Stimulated activated naive CD8-positive, alpha-beta T cell treated with anti-CD3 and anti-CD28 coated beads, Interleukin-15, Interleukin-2, amounts not matched to agents 100 ng/mL and 50 ng/mL, for 24 hours (primary cell): ENCODE results near the gene SRGN.
A peak's percentile ranks its signal among the peaks of the same experiment; 100 is the strongest.

ENCODE experiments used
- H3K27ac Mint-ChIP-seq: one replicate; pipeline ENCODE4 v1.8.0; 2021; ENCODE audit warnings: mild to moderate bottlenecking, mixed read lengths
- H3K27me3 Mint-ChIP-seq: one replicate; pipeline ENCODE4 v1.8.0; 2021; ENCODE audit warnings: mixed read lengths
- H3K36me3 Mint-ChIP-seq: one replicate; pipeline ENCODE4 v1.8.0; 2021; ENCODE audit warnings: low read depth, mixed read lengths
- H3K4me1 Mint-ChIP-seq: one replicate; pipeline ENCODE4 v1.8.0; 2021; ENCODE audit warnings: low read depth, mixed read lengths
- H3K4me3 Mint-ChIP-seq: one replicate; pipeline ENCODE4 v1.8.0; 2021; ENCODE audit warnings: mild to moderate bottlenecking, mixed read lengths
- H3K9me3 Mint-ChIP-seq: one replicate; pipeline ENCODE4 v1.8.0; 2021; ENCODE audit warnings: mixed read lengths

The SRGN gene

DNA sequence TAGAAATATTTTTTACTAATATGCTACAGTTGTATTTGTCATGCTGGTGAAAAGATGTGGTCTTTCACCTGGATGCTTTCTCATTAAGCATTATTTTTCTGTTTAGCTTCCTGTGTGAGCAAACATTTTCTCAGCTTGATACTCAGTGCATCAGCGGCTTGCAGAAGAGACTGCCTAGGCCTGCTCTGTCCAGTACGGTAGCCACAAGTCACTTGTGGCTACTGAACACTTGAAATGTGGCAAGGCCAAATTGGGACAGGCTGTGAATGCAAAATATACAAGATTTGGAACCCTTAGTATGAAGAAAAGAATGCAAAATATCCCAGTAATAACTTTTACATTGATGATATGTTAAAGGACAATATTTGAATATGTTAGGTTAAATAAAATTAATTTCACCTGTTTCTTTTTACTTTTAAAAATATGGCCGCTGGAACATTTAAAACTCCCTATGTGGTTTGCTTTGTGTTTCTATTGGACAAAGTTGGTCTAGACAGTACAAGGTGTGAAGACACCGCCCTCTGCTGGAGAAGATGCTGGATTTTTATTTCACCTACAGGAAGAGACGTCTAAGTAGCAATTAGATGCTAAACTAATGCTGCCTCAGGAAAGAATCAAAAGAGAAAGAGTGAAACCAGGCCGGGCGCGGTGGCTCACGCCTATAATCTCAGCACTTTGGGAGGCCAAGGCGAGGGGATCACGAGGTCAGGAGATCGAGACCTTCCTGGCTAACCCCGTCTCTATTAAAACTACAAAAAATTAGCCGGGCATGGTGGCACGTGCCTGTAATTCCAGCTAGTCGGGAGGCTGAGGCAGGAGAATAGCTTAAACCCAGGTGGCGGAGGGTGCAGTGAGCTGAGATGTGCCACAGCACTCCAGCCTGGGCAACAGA, 5.3 kb downstream of the SRGN start:
- peak overlapping the region; percentile 42 for H3K4me3 Mint-ChIP-seq
- peak overlapping the region; percentile 1 for H3K27ac Mint-ChIP-seq
- no peaks in the 10 kb centered on the region for H3K9me3 Mint-ChIP-seq
- H3K4me1 Mint-ChIP-seq = peaks cover 81% of the 10 kb centered on the region
- no peaks in the 10 kb centered on the region for H3K27me3 Mint-ChIP-seq
- H3K36me3 Mint-ChIP-seq = peaks cover 59% of the 10 kb centered on the region

DNA sequence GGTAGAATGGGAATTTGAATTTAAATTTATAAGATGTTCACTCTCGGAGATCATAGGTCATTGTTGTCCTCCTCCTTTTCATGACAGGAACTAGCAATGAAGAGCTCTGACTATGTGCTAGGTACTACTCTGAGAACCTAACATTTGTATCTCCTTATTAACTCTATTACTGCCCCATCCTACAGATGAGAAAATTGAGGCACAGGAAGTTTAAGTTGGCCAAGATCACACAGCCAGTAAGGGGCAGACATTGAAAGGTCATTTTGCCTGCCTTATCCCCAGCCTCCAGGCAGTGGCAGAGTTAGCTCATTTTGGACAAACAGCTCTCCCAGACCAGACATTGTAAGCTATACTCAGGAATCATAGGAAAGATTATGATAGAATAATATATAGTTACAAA, 6.0 kb downstream of the SRGN start:
- Mint-ChIP-seq H3K4me3 (no peak overlapping the region), H3K36me3 (peaks cover 54% of the 10 kb centered on the region), H3K4me1 (peaks cover 81% of the 10 kb centered on the region), H3K9me3 (no peaks in the 10 kb centered on the region), H3K27ac (no peak overlapping the region), H3K27me3 (no peaks in the 10 kb centered on the region)

DNA sequence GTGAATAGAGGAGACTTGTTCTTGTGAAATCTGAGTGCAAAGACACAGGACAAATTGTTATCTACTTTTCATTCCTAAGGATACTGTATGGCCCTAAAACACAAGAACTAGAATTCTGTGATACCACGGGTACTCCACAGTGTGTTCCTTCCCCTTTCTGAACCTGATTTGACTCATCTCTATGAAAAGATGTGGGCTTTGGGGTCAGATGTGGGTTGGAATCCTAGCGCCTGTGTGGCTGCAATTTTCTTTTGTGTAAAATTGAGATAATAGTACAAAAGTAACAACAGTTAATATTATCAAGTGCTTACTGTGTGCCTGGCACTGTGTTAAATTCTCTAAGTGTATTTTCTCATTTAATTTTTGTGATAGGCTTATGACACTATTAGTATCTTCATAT, 8.1 kb downstream of the SRGN start:
- H3K27ac Mint-ChIP-seq = no peak overlapping the region
- peak overlapping the region; percentile 7 for H3K4me3 Mint-ChIP-seq
- no peaks in the 10 kb centered on the region for H3K9me3 Mint-ChIP-seq
- H3K27me3 Mint-ChIP-seq = no peaks in the 10 kb centered on the region
- peaks cover 72% of the 10 kb centered on the region for H3K4me1 Mint-ChIP-seq
- H3K36me3 Mint-ChIP-seq = peaks cover 53% of the 10 kb centered on the region

DNA sequence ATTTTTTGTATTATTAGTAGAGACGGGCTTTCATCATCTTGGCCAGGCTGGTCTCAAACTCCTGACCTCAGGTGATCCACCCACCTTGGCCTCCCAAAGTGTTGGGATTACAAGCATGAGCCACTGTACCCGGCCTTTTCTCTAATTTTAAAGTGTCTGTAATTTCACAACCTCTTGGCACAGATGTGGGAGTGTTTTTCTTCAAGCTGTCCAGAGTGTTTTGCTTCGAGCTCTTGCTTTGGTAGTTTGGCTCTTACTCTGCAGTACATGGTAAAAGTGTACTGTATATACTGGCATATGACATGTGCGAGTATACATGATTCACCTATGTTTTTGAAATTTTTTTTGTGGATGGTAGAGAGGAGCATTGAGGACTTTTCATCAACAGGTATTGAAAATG, 9.8 kb downstream of the SRGN start:
- Mint-ChIP-seq H3K27ac (no peak overlapping the region), H3K4me1 (peaks cover 72% of the 10 kb centered on the region), H3K4me3 (no peak overlapping the region), H3K36me3 (peaks cover 58% of the 10 kb centered on the region), H3K27me3 (no peaks in the 10 kb centered on the region), H3K9me3 (no peaks in the 10 kb centered on the region)

DNA sequence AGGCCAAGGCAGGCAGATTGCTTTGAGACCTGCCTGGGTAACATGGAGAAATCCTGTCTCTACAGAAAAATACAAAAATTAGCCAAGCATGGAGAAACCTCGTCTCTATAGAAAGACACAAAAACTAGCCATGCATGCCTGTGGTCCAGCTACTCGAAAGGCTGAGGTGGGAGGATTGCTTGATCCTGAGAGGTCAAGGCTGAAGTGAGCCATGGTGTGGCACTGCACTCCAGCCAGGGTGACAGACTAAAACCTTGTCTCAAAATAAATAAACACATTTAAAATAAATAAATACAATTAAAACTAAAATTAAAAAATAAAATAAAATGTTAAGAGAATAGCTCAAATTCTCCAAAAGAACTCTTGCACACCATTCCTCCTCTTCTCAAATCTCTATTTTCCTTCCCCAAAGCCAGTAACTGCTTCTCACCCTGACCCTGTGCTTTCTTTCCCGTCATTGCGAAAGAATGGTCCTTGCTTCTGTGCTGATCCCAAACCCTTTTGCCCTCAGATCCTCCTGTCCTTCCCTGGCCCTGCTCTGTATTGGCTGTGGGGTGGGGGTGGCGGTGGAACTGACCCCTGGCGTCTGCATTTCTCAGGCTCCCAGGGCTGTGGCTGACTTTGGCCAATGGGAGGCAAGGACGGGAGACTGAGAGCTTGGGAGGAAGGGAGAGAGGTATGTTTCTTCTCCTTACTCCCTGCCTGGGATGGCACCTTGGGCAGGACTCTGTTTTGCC, 12.4 kb downstream of the SRGN start:
- Mint-ChIP-seq H3K9me3 (no peaks in the 10 kb centered on the region), H3K4me3 (no peak overlapping the region), H3K4me1 (peaks cover 54% of the 10 kb centered on the region), H3K27me3 (no peaks in the 10 kb centered on the region), H3K27ac (peak overlapping the region; percentile 72), H3K36me3 (peaks cover 72% of the 10 kb centered on the region)

DNA sequence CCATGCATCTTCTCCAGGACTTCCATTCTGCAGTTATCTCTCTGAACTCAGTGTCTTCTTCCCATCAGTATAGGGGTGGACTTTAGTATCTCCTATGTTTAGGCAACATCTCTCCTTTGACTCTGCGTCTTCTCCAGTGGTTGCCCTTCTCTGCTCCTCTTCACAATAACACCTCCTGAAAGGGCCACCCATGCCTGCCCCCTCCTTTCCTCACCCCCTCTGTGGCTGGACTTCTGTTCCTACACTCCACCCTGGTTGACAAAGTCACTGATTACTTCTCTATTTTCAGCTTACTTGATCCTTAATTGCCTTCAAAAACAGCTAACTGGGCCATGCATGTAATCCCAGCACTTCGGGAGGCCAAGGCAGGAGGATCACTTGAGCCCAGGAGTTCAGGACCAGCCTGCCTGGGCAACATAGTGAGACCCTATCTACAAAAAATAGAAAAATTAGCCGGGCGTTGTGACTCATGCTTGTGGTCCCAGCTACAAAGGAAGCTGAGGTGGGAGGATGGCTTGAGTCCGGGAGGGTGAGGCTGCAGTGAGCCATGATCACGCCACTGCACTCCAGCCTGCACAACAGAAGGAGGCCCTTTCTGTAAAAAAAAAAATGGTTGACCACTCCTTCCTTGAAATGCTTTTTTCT, 13.7 kb downstream of the SRGN start:
- peaks cover 73% of the 10 kb centered on the region for H3K36me3 Mint-ChIP-seq
- peak overlapping the region; percentile 75 for H3K27ac Mint-ChIP-seq

DNA sequence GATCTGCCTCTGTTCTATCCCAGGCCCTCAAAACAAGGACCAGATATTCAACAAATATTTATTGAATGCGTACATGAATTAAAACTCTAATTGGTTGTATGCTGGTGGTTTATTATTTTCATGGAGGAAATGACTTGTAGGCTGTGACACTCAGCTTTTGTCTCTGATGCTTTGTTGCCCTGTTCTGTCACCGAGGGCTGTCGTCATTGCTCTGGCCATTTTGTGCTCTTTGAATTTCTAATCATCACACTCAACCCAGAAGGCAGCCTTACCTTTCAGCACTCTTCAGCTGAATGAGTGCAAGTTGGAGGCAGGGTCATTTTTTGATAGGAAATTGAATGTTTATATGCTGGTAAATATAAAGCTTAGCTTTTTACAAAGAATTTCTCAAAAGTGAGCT, 14.5 kb downstream of the SRGN start:
- Mint-ChIP-seq H3K9me3 (no peaks in the 10 kb centered on the region), H3K27ac (peak overlapping the region; percentile 74), H3K36me3 (peaks cover 75% of the 10 kb centered on the region), H3K4me3 (peak overlapping the region; percentile 49), H3K27me3 (no peaks in the 10 kb centered on the region), H3K4me1 (peaks cover 40% of the 10 kb centered on the region)

More for the DNA sequence above, 13.7 kb downstream of the SRGN start:
- peak overlapping the region; percentile 49 for H3K4me3 Mint-ChIP-seq
- H3K4me1 Mint-ChIP-seq = peaks cover 41% of the 10 kb centered on the region
- no peaks in the 10 kb centered on the region for H3K27me3 Mint-ChIP-seq
- no peaks in the 10 kb centered on the region for H3K9me3 Mint-ChIP-seq

DNA sequence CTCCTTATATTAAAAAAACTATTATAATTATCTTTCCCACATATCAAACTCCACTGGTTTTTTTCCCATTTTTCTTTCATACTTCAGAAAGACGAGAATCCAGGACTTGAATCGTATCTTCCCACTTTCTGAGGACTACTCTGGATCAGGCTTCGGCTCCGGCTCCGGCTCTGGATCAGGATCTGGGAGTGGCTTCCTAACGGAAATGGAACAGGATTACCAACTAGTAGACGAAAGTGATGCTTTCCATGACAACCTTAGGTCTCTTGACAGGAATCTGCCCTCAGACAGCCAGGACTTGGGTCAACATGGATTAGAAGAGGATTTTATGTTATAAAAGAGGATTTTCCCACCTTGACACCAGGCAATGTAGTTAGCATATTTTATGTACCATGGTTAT, 15.9 kb downstream of the SRGN start:
- no peaks in the 10 kb centered on the region for H3K9me3 Mint-ChIP-seq
- H3K4me1 Mint-ChIP-seq = peaks cover 32% of the 10 kb centered on the region
- no peak overlapping the region for H3K27ac Mint-ChIP-seq
- no peaks in the 10 kb centered on the region for H3K27me3 Mint-ChIP-seq
- peaks cover 67% of the 10 kb centered on the region for H3K36me3 Mint-ChIP-seq
- H3K4me3 Mint-ChIP-seq = no peak overlapping the region

DNA sequence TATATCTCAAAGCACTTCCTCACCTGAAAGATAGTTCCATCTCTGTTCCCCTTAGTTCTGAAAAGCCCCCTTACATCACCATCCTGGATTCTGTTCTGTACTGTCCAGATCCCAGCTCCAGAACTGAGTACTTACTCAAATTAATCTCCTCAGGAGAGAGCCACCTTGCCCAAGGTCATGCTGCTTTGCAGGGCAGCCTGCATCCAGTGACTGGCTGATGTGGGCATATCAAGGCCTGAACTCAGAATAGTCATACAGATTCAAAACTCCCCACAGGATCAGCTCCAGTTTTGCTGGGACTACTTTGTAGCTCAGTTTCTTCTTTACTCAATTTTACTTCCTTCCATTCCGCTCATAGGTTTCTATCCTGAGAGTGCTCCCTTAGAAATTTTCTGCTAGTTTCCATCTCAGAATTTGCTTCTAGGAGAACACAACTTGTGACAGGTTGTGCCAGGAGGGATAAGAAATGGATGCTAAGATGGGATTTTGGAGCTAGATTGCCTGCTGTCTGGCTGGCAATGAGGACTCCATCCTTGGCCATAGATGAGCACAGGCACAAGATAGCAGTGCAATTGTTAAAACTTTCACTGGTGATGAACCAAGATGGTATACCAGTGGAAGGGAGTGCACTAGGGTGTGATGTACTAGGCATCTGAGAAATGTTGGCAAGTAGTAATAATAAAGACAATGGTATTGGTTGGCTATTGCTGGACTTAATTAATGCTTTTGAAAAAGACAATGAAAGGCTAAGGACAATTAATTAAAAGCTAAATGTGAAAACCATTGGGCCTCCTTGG, 17.3 kb downstream of the SRGN start:
- peaks cover 28% of the 10 kb centered on the region for H3K4me1 Mint-ChIP-seq
- H3K27me3 Mint-ChIP-seq = no peaks in the 10 kb centered on the region
- H3K4me3 Mint-ChIP-seq = no peak overlapping the region
- H3K9me3 Mint-ChIP-seq = no peaks in the 10 kb centered on the region
- peaks cover 55% of the 10 kb centered on the region for H3K36me3 Mint-ChIP-seq
- no peak overlapping the region for H3K27ac Mint-ChIP-seq

DNA sequence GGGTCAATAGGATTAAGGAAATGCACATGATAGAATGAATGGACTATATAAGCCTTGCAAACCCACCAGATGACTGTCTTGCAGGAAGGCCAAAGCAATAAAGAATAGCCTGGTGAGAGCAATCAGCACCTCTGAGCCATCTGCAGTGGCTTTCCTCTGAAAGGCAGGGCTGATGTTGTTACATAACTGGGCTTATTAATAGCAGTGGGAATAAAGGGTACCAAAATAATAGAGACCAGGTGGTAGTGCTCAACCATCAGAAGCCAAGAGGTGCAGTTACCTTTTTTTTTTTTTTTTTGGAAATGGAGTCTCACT, 19.2 kb downstream of the SRGN start:
- no peak overlapping the region for H3K27ac Mint-ChIP-seq

DNA sequence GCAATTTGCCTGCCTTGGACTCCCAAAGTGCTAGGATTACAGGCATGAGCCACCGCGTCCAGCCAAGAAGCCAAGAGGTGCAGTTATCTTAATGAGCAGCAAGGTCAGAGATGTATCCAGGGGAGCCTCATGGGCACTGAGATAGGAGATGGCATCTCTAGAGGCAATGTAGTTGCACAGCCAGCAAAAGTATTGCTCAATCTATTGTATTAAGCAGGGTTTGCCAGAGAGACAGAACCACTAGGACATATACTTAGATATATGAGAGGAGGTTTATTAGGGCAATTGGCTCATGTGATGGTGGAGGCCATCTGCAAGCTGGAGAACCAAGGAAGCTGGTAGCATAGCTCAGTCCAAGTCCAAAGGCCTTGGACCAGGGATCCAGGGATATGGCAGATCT, 19.8 kb downstream of the SRGN start:
- Mint-ChIP-seq H3K36me3 (peaks cover 32% of the 10 kb centered on the region), H3K4me3 (no peak overlapping the region), H3K27me3 (no peaks in the 10 kb centered on the region), H3K4me1 (peaks cover 3% of the 10 kb centered on the region), H3K9me3 (no peaks in the 10 kb centered on the region), H3K27ac (no peak overlapping the region)

More for the DNA sequence above, 19.2 kb downstream of the SRGN start:
- Mint-ChIP-seq H3K36me3 (peaks cover 38% of the 10 kb centered on the region), H3K27me3 (no peaks in the 10 kb centered on the region), H3K4me3 (no peak overlapping the region), H3K9me3 (no peaks in the 10 kb centered on the region), H3K4me1 (peaks cover 9% of the 10 kb centered on the region)

DNA sequence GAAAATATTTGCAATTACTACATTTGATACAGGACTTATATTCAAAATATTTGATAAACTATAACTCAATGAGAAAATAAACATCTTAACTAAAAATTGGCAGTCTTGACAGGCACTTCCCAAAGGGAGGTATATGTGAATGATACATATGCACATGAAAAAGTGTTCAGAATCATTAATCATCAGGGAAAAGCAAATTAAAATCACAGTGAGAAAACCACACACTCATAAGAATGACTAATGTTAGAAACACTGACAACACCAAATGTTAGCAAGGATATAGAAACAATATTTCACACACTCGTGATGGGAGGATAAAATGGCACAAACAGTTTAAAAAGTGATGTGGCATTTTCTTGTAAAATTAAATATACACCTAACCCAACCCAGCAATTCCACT, 32.0 kb downstream of the SRGN start:
- H3K4me1 Mint-ChIP-seq = peaks cover 11% of the 10 kb centered on the region
- H3K9me3 Mint-ChIP-seq = no peaks in the 10 kb centered on the region
- no peaks in the 10 kb centered on the region for H3K27me3 Mint-ChIP-seq
- no peaks in the 10 kb centered on the region for H3K36me3 Mint-ChIP-seq
- no peak overlapping the region for H3K4me3 Mint-ChIP-seq
- H3K27ac Mint-ChIP-seq = no peak overlapping the region

DNA sequence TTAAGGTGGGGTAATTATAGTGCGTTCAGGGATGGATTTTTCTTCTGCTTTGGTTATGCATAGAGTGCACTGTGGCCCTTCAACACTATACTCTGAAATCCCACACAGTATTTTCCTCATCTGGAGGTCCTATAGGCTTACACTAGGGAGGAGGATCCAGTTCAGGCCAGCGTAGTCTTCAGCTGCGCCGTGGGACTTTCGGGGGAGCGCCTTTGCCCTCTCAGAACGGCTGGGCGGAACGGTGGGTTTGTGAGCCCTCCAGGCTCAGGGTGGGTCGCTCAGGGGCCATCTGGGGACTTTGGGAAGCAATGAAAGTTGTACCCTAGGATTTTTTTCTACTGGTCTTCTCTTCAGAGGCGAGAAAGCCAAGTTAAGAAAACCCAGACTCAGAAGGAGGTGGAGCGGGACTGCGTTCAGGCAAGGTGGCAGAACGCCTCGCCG, 35.4 kb downstream of the SRGN start:
- H3K36me3 Mint-ChIP-seq = no peaks in the 10 kb centered on the region
- H3K4me1 Mint-ChIP-seq = peaks cover 30% of the 10 kb centered on the region
- peak overlapping the region; percentile 89 for H3K4me3 Mint-ChIP-seq

DNA sequence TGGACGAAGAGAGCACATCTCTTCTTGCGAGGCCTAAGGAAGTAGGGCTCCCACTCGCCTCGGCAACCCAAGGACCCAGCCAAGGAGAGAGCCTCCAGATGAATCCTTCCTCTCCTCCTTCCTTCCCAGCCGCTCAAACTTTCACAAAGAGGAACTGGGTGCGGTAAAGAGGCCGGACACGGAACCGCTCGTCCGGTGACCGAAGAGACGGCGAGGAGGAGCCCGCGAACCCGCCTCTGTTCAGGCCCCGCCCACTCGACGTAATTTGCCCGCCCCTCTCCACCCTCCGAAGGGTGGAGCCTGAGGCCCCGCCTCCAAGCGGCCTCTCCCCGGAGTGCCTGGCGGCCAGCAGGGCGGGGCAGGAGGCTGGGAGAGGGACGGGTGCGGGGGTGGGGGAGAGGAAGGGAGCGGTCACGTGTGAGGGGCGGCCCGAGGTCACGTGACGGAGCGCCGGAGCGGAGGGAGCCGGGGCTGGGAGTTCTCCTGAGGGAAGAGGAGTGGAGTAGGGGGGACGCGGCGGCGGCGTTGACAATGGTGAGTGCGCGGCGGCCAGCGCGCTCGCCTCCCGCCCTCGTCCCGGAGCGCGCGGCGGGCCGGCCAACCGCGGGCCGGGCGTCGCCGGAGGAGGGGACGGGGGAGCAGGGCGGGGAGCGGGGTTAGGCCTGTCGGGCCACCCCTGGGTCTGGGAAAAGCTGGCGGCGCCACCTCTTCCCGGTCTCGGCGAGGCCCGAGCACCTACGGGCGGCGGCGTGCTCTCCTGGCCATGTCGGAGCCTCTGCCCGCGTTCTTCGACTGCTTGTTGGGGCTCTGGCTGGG, 36.1 kb downstream of the SRGN start, which contains the start of gene VPS26A:
TSS of gene VPS26A (plus strand) at position 432 of the 816 bp plus-strand sequence. CDS start at position 532, 100 bp downstream.
- no peaks in the 10 kb centered on the region for H3K27me3 Mint-ChIP-seq
- peak within 1 kb of the TSS; percentile 90 for H3K4me3 Mint-ChIP-seq
- H3K36me3 Mint-ChIP-seq = no peaks in the 10 kb centered on the region
- no peaks in the 10 kb centered on the region for H3K9me3 Mint-ChIP-seq
- H3K4me1 Mint-ChIP-seq = peaks cover 32% of the 10 kb centered on the region
- H3K27ac Mint-ChIP-seq = peak within 1 kb of the TSS; percentile 93

More for the DNA sequence above, 35.4 kb downstream of the SRGN start:
- no peaks in the 10 kb centered on the region for H3K9me3 Mint-ChIP-seq
- peak overlapping the region; percentile 93 for H3K27ac Mint-ChIP-seq
- no peaks in the 10 kb centered on the region for H3K27me3 Mint-ChIP-seq
